ENCODE measurements around the gene FRMD1. TPM values are rescaled to one million over a fixed set of nuclear protein-coding genes. Genes with fewer than 3 reads are reported as not detected.

Gene FRMD1
- total and polyA plus RNA-seq, 3 experiments from 2014 or later: not detected

GRCh38 chr6:168071620-168072019, 7.4 kb downstream of the FRMD1 start:
- Mint-ChIP-seq H3K4me1 (no peaks in the 10 kb centered on the region), H3K27me3 (peaks cover 0 to 7% of the 10 kb centered on the region in 2 donors), H3K36me3 (no peaks in the 10 kb centered on the region), H3K9me3 (no peaks in the 10 kb centered on the region), H3K4me3 (no peak overlapping the region), H3K27ac (no peak overlapping the region)
- ChIA-PET POLR2A (no interaction called here), CTCF (no interaction called here)
- Histone ChIP-seq H3K4me3 (ENCODE audit: low read length) (no peak overlapping the region), H3K36me3 (ENCODE audit: insufficient read depth, low read length) (no peaks in the 10 kb centered on the region), H3K27me3 (ENCODE audit: insufficient read depth, low read length, poor library complexity, severe bottlenecking) (no peaks in the 10 kb centered on the region), H3K9me3 (ENCODE audit: low read length) (no peaks in the 10 kb centered on the region), H3K4me1 (ENCODE audit: insufficient read depth, low read length) (no peaks in the 10 kb centered on the region), H3K27ac (ENCODE audit: low read depth, low read length) (no peak overlapping the region)
- DNase-seq: no peak

- H3K4me1 ChIP-seq (ENCODE audit: insufficient read depth, low read length): no peaks in the 10 kb centered on the region
- H3K27ac Mint-ChIP-seq: no peak overlapping the region
- POLR2A ChIA-PET: no interaction called here
These were observed 8.2 kb downstream of the FRMD1 start for GRCh38 chr6:168070804-168071203.

DNA sequence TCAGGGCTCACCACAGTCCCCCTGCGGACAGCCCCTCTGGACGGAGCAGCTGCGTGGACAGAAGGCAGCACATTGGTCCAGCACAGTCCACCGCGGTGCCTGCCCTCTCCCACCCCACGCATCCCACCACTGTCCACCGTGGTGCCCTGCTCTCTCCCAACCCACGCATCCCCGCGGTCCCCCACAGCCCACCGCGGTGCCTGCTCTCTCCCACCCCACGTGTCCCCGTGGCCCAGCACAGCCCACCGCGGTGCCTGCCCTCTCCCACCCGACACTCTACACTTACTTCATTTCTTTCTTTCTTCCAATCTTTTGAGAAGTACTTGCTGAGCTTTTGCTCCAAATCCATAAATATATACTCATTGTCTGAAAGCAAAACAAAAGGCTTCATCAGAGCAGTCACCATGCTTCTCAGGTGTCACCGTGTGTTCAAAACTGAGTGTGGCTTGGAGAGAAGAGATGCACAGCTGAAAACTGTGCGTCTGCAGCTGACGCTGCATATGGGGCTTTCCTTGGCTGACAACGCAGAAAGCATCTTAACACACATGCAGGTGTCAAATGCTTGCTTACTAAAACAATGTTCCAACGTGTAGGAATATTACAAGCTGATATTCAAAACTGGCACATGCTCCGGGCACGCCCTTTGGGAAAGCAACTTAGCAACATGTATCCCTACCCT, 11.8 kb downstream of the FRMD1 start:
- Histone ChIP-seq H3K4me3 (ENCODE audit: low read length) (no peak overlapping the region), H3K27ac (ENCODE audit: low read depth, low read length) (no peak overlapping the region), H3K4me1 (ENCODE audit: insufficient read depth, low read length) (no peaks in the 10 kb centered on the region), H3K36me3 (ENCODE audit: insufficient read depth, low read length) (no peaks in the 10 kb centered on the region), H3K27me3 (ENCODE audit: insufficient read depth, low read length, poor library complexity, severe bottlenecking) (no peaks in the 10 kb centered on the region), H3K9me3 (ENCODE audit: low read length) (no peaks in the 10 kb centered on the region)
- ChIA-PET POLR2A (no interaction called here), CTCF (no interaction called here)
- DNase-seq: no peak
- Mint-ChIP-seq H3K36me3 (no peaks in the 10 kb centered on the region), H3K9me3 (no peaks in the 10 kb centered on the region), H3K4me1 (no peaks in the 10 kb centered on the region), H3K27me3 (peaks cover 0 to 5% of the 10 kb centered on the region in 2 donors), H3K27ac (no peak overlapping the region), H3K4me3 (no peak overlapping the region)

More at GRCh38 chr6:168070804-168071203, 8.2 kb downstream of the FRMD1 start:
- Histone ChIP-seq H3K9me3 (ENCODE audit: low read length) (no peaks in the 10 kb centered on the region), H3K36me3 (ENCODE audit: insufficient read depth, low read length) (no peaks in the 10 kb centered on the region), H3K27ac (ENCODE audit: low read depth, low read length) (no peak overlapping the region), H3K4me3 (ENCODE audit: low read length) (no peak overlapping the region), H3K27me3 (ENCODE audit: insufficient read depth, low read length, poor library complexity, severe bottlenecking) (no peaks in the 10 kb centered on the region)
- Mint-ChIP-seq H3K27me3 (peaks cover 0 to 7% of the 10 kb centered on the region in 2 donors), H3K4me1 (no peaks in the 10 kb centered on the region), H3K9me3 (no peaks in the 10 kb centered on the region), H3K4me3 (no peak overlapping the region), H3K36me3 (no peaks in the 10 kb centered on the region)
- CTCF ChIA-PET: no interaction called here
- DNase-seq: no peak

- Histone ChIP-seq H3K4me1 (ENCODE audit: insufficient read depth, low read length) (no peaks in the 10 kb centered on the region), H3K4me3 (ENCODE audit: low read length) (no peak overlapping the region), H3K27ac (ENCODE audit: low read depth, low read length) (no peak overlapping the region), H3K27me3 (ENCODE audit: insufficient read depth, low read length, poor library complexity, severe bottlenecking) (no peaks in the 10 kb centered on the region), H3K9me3 (ENCODE audit: low read length) (no peaks in the 10 kb centered on the region), H3K36me3 (ENCODE audit: insufficient read depth, low read length) (no peaks in the 10 kb centered on the region)
- H3K27ac Mint-ChIP-seq: no peak overlapping the region
- H3K27me3 Mint-ChIP-seq: peaks cover 0 to 3% of the 10 kb centered on the region in 2 donors
- ChIA-PET CTCF (no interaction called here), POLR2A (no interaction called here)
- H3K4me1 Mint-ChIP-seq: no peaks in the 10 kb centered on the region
- no peak for DNase-seq
- H3K36me3 Mint-ChIP-seq: no peaks in the 10 kb centered on the region
- no peak overlapping the region for H3K4me3 Mint-ChIP-seq
- H3K9me3 Mint-ChIP-seq: no peaks in the 10 kb centered on the region
These were observed 14.7 kb downstream of the FRMD1 start for GRCh38 chr6:168064226-168064807.

DNA sequence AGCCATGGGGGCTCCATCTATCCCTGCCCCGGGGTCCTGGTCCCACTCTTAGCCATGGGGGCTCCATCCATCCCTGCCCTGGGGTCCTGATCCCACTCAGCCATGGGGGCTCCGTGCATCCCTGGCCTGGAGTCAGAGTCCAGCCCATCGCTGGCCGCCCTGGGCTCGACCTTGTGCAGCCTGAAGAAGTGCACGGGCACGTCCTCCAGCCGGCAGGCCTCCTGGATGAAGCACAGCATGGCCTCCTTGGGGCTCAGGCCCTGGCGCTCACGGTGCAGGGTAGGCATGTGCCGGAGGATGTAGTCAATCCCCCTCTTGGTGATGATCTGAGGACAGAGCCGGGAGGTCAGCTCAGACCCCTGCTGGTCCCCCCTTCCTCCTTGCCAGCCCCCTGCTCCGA, 15.6 kb downstream of the FRMD1 start:
- no peak overlapping the region for H3K27ac Mint-ChIP-seq
- POLR2A ChIA-PET: no interaction called here
- H3K4me3 Mint-ChIP-seq: no peak overlapping the region

GRCh38 chr6:168062346-168063289, 16.4 kb downstream of the FRMD1 start:
- Histone ChIP-seq H3K4me3 (ENCODE audit: low read length) (no peak overlapping the region), H3K36me3 (ENCODE audit: insufficient read depth, low read length) (no peaks in the 10 kb centered on the region), H3K4me1 (ENCODE audit: insufficient read depth, low read length) (no peaks in the 10 kb centered on the region), H3K27ac (ENCODE audit: low read depth, low read length) (no peak overlapping the region), H3K27me3 (ENCODE audit: insufficient read depth, low read length, poor library complexity, severe bottlenecking) (no peaks in the 10 kb centered on the region), H3K9me3 (ENCODE audit: low read length) (no peaks in the 10 kb centered on the region)
- Mint-ChIP-seq H3K36me3 (no peaks in the 10 kb centered on the region), H3K27me3 (peaks cover 0 to 3% of the 10 kb centered on the region in 2 donors), H3K4me1 (no peaks in the 10 kb centered on the region), H3K4me3 (no peak overlapping the region), H3K27ac (no peak overlapping the region), H3K9me3 (no peaks in the 10 kb centered on the region)
- ChIA-PET CTCF (no interaction called here), POLR2A (no interaction called here)
- DNase-seq: no peak

More for the DNA sequence above, 15.6 kb downstream of the FRMD1 start:
- Histone ChIP-seq H3K4me3 (ENCODE audit: low read length) (no peak overlapping the region), H3K27me3 (ENCODE audit: insufficient read depth, low read length, poor library complexity, severe bottlenecking) (no peaks in the 10 kb centered on the region), H3K36me3 (ENCODE audit: insufficient read depth, low read length) (no peaks in the 10 kb centered on the region), H3K9me3 (ENCODE audit: low read length) (no peaks in the 10 kb centered on the region), H3K4me1 (ENCODE audit: insufficient read depth, low read length) (no peaks in the 10 kb centered on the region), H3K27ac (ENCODE audit: low read depth, low read length) (no peak overlapping the region)
- CTCF ChIA-PET: no interaction called here
- peaks cover 0 to 3% of the 10 kb centered on the region in 2 donors for H3K27me3 Mint-ChIP-seq
- H3K36me3 Mint-ChIP-seq: no peaks in the 10 kb centered on the region
- H3K9me3 Mint-ChIP-seq: no peaks in the 10 kb centered on the region
- no peak for DNase-seq
- no peaks in the 10 kb centered on the region for H3K4me1 Mint-ChIP-seq

DNA sequence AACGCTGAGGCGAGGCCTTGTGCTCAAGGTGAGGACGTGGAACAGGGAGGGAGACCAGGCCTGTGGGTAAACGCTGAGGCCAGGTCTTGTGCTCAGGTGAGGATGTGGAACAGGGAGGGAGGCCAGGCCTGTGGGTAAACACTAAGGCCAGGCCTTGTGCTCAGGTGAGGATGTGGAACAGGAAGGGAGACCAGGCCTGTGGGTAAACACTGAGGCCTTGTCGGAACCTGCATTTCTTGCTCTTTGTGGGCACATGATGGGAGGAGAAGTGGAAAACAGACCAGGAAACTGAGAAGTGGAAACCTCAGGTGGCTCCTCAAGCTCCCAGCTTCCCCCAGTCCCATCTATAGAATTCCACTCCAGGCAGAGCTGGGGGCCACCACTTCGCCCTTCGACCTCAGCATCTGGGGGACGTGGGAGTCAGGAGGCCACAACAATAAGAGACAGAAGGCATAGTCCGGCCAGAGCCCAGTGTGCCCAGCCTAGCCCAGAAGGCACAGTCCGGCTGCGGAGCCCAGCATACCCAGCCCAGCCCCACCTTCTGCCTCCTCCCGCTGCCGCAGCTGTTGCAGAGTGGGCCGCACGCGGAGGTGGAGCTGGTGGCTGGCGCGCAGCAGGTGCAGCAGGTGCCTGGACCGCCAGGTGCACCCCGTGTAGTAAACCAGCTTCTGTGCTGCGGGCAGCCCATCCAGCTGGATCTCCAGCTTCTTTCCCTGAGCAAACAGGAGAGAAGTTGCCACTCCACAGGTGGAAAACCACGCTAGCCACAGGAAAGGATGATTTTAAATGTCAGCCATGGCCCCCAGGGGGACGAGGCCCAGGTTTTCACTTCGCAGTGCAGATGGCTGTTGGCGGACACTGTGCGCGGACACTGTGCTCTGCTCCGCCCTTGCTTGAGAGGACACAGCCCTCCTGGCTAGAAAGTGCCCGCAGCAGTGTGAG, 17.5 kb downstream of the FRMD1 start:
- Mint-ChIP-seq H3K36me3 (no peaks in the 10 kb centered on the region), H3K27ac (no peak overlapping the region), H3K4me3 (no peak overlapping the region), H3K4me1 (no peaks in the 10 kb centered on the region), H3K9me3 (no peaks in the 10 kb centered on the region), H3K27me3 (peaks cover 0 to 3% of the 10 kb centered on the region in 2 donors)
- H3K4me1 ChIP-seq (ENCODE audit: insufficient read depth, low read length): no peaks in the 10 kb centered on the region
- no peaks in the 10 kb centered on the region for H3K27me3 ChIP-seq (ENCODE audit: insufficient read depth, low read length, poor library complexity, severe bottlenecking)
- no peaks in the 10 kb centered on the region for H3K36me3 ChIP-seq (ENCODE audit: insufficient read depth, low read length)
- CTCF ChIA-PET: no interaction called here
- H3K4me3 ChIP-seq (ENCODE audit: low read length): no peak overlapping the region
- no peaks in the 10 kb centered on the region for H3K9me3 ChIP-seq (ENCODE audit: low read length)
- POLR2A ChIA-PET: interaction anchor here (0.6 kb wide), 1 partner anchor 29 kb away, joined by 5 read pairs; no protein-coding TSS in a partner anchor
- no peak overlapping the region for H3K27ac ChIP-seq (ENCODE audit: low read depth, low read length)
- DNase-seq: no peak

All from CD8-positive, alpha-beta memory T cell (primary cell).